Muscle layer of duodenum (tissue), 2 donors: Measurements from ENCODE around the gene KRT3.

ENCODE experiments used
- H3K27ac ChIP-seq: one replicate; pipeline ENCODE4 v1.7.0; 2013; ENCODE audit warnings: mild to moderate bottlenecking, low read length
- H3K27me3 ChIP-seq: one replicate; pipeline ENCODE4 v1.7.0; 2013; ENCODE audit warnings: low read depth, mild to moderate bottlenecking, control low read depth, low read length
- H3K36me3 ChIP-seq, 2 donors: one replicate each; pipeline ENCODE4 v1.7.0; 2013; ENCODE audit warnings: low read length in 2 of 2, control low read depth in 1 of 2, mild to moderate bottlenecking in 1 of 2; ENCODE audit not compliant: insufficient read depth in 2 of 2, control insufficient read depth in 1 of 2
- H3K4me1 ChIP-seq, 2 donors: one replicate each; pipeline ENCODE4 v1.7.0; 2013; ENCODE audit warnings: low read length in 2 of 2, mild to moderate bottlenecking in 2 of 2, control low read depth in 1 of 2, moderate library complexity in 1 of 2; ENCODE audit not compliant: insufficient read depth in 2 of 2, control insufficient read depth in 1 of 2
- H3K4me3 ChIP-seq, 2 donors: one replicate each; pipeline ENCODE4 v1.7.0; 2013; ENCODE audit warnings: low read length in 2 of 2, low read depth in 1 of 2, mild to moderate bottlenecking in 1 of 2
- H3K9me3 ChIP-seq, 2 donors: one replicate each; pipeline ENCODE4 v1.7.0; 2013; ENCODE audit warnings: low read length in 2 of 2, control low read depth in 1 of 2, mild to moderate bottlenecking in 1 of 2; ENCODE audit not compliant: control insufficient read depth in 1 of 2
- donor health status: healthy.

KRT3 gene

DNA sequence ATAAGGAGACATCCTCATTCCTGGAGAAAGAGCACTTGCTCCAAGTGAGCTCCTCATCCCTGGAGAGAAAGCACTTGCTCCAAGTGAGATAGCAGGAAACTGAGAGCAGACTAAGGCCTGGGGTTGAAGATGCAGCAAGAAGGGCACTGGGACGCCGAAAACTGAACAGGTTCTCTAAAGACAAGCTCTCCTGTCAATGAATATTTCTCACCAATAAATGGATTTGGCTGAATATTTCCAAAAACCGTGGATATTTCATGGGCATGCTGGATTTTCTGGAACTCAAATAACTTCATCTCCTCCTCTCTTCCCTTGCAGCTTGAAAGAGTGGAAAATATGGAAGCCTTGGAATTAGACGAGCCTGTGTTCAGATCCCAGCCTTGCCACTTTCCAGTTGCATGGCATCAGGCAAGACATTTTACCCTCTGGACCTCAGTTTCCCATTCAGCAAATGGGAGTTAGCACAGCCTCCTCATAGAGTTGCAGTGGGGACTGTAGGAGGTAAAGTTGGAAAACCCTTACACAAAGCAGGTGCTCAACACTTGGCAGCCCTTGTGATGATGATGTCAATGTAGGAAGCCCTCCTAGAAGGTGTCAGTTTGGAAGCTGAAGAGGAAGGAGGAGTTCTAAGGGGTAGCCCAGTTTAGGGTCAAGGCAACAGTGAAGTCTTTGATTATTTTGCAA is 14.4 kb downstream of the KRT3 start:
- H3K4me1 ChIP-seq = no peaks in the 10 kb centered on the region
- H3K9me3 ChIP-seq = no peaks in the 10 kb centered on the region
- H3K4me3 ChIP-seq = no peak overlapping the region
- H3K27me3 ChIP-seq = no peaks in the 10 kb centered on the region
- no peak overlapping the region for H3K27ac ChIP-seq
- no peaks in the 10 kb centered on the region for H3K36me3 ChIP-seq

DNA sequence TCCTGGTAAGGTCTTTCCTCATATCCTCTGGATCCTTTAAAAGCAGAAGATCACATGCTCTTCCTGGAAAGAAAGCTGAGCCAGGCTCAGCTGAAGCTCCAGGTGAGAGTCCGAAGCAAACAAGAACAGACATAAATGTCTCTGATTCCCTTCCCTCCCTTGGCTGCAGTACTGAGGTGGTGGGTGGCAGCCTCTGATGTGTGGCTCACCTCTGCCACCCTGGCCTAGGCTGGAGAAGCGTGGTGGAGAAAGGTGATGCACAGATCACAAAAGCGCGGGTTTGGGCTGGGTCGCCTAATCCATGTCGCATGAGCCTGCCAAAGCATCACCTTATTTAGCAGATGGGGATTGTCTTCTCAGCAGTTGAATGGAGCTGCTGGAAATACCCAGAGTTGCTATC is 16.0 kb downstream of the KRT3 start:
- Histone ChIP-seq H3K4me1 (no peaks in the 10 kb centered on the region), H3K27ac (no peak overlapping the region), H3K27me3 (no peaks in the 10 kb centered on the region), H3K4me3 (no peak overlapping the region), H3K9me3 (no peaks in the 10 kb centered on the region), H3K36me3 (no peaks in the 10 kb centered on the region)

DNA sequence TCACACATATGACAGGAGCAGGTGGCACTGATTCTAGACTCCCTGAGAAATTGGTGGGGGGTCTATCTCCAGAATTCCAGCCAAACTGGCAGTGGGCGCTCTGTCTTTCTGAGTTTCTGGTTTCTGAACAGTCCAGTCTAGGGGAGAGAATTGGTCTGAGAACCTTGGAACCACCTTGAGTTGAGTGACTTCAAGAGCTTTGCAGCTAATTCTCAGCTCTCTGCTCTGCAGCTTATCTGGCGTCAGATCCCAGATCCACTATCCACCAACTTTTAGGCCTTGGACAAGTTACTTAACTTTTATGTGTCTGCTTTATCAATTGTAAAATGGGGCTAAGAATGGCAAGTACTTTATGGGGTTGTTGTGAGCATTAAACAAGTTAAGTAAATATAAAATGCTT is 17.1 kb downstream of the KRT3 start:
- Histone ChIP-seq H3K4me3 (no peak overlapping the region), H3K36me3 (no peaks in the 10 kb centered on the region), H3K27ac (no peak overlapping the region), H3K9me3 (no peaks in the 10 kb centered on the region), H3K27me3 (no peaks in the 10 kb centered on the region), H3K4me1 (no peaks in the 10 kb centered on the region)

DNA sequence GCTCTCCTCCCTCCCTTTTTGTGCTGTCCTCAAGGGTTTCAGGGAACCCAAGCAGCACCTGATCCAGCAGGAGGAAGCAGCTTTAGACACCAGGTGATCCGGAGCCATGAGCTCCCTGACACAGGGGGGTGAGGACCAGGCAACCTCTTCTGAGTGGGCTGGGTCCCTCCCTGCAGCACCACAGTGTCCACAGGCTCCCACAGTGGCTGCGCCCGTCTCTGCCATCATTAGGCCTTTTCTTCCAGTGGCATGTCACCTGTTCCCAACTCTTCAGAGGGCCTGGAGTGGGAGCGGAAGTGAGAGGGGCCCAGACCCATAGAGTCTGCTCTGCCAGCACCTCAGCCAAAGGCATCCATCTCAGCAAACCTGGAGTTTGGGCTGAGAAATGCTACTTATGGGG is 18.4 kb downstream of the KRT3 start:
- H3K4me1 ChIP-seq = no peaks in the 10 kb centered on the region
- no peaks in the 10 kb centered on the region for H3K36me3 ChIP-seq
- no peak overlapping the region for H3K4me3 ChIP-seq
- H3K27ac ChIP-seq = no peak overlapping the region
- H3K9me3 ChIP-seq = no peaks in the 10 kb centered on the region
- H3K27me3 ChIP-seq = no peaks in the 10 kb centered on the region

DNA sequence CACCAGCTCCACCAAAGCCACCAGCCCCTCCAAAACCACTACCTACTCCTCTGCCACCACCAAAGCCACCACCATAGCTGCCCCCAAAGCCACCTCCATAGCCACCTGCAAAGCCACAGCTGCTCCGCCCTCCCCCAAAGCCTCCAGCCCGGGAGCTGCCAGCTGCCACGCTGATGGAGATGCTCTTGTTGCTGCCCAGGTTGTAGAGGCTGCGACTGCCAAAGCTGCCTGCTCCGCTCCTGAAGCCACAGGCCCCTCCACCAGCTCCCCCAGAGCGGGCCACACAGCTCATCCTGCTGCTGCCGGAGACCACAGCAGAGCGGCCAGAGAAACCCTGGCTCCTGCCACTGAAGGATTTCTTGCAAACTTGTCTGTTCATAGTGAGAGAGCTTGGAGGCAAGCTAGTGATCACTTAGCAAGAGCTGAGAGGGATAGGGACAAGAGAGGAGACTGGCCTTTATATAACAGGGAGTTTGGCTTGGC is 19.0 kb downstream of the KRT3 start, which contains the start of gene KRT76:
Gene KRT76, minus strand, starts transcription at position 433 of the 483 bp plus-strand sequence. Its CDS starts 54 bp downstream, at position 379.
- no peaks in the 10 kb centered on the region for H3K36me3 ChIP-seq
- no peak within 1 kb of the TSS for H3K4me3 ChIP-seq
- H3K9me3 ChIP-seq = no peaks in the 10 kb centered on the region
- no peaks in the 10 kb centered on the region for H3K27me3 ChIP-seq
- H3K4me1 ChIP-seq = no peaks in the 10 kb centered on the region
- no peak within 1 kb of the TSS for H3K27ac ChIP-seq

DNA sequence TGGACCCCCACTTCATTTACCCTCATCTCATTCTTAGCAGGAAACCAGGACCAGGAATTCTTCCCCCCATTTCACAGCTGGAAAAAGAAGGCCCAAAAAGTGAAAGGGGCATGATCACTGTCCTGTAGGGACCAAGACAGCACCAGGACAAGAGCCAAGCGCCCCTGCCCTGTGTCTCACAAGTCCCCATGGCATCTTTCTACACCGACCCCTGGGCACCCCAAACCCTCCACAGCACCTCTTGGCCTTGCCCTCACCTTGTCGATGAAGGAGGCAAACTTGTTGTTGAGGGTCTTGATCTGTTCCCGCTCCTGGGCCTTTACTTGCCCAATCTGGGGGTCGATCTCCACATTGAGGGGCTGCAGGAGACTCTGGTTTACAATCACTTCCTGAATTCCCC is 19.5 kb downstream of the KRT3 start:
- no peaks in the 10 kb centered on the region for H3K27me3 ChIP-seq
- H3K36me3 ChIP-seq = no peaks in the 10 kb centered on the region
- H3K4me1 ChIP-seq = no peaks in the 10 kb centered on the region
- no peak overlapping the region for H3K27ac ChIP-seq
- no peaks in the 10 kb centered on the region for H3K9me3 ChIP-seq
- no peak overlapping the region for H3K4me3 ChIP-seq

DNA sequence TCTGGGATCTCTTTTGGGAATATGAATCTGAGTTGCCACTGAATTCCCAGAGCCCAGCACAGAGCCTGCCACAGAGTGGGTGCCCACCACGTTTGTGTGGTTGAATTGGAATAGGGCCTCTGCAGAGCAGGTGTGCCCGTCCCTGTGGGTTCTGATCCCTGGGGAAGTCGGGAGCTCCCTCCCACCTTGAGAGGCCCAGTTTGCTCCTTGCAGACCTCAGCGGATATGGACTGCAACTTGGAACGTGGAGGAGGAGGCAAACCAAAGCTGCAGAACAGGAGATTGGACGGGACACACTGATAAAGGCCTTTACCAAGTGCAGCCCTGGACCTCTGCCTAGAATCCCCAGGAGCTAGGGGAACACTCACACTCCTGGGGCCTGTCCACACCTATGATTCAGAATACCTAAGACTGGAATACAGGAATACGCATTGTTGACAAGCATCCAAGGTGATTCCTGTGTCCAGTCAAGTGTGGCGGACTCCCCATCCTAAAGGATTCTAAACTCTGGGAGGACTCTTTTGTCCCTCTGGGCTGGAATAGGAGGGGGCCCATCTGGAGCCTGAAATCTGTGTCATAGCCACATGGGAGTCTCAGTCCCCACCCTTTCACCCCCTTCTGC is 21.2 kb downstream of the KRT3 start:
- no peaks in the 10 kb centered on the region for H3K36me3 ChIP-seq
- no peaks in the 10 kb centered on the region for H3K9me3 ChIP-seq
- H3K4me3 ChIP-seq = no peak overlapping the region
- no peaks in the 10 kb centered on the region for H3K4me1 ChIP-seq
- no peak overlapping the region for H3K27ac ChIP-seq
- H3K27me3 ChIP-seq = no peaks in the 10 kb centered on the region

DNA sequence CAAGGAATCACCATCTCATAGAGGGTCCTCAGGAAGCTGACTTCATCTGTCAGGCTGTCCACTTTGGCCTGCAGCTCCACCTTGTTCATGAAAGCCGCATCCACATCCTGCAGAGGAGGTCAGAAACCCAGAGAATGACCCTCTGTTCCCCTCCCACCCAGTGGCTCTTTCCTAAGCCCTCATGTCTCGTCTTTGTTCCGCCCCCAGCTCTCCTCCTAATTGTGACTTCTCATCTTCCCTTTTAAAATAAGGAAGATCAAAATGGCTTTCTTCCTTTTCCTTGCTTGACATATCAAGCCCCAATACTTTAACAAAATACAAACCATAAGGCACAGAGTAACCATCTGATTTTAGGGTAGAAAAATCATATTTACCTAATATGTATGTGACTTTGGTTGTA is 23.1 kb downstream of the KRT3 start:
- Histone ChIP-seq H3K9me3 (no peaks in the 10 kb centered on the region), H3K36me3 (no peaks in the 10 kb centered on the region), H3K4me3 (no peak overlapping the region), H3K4me1 (no peaks in the 10 kb centered on the region), H3K27me3 (no peaks in the 10 kb centered on the region), H3K27ac (no peak overlapping the region)

DNA sequence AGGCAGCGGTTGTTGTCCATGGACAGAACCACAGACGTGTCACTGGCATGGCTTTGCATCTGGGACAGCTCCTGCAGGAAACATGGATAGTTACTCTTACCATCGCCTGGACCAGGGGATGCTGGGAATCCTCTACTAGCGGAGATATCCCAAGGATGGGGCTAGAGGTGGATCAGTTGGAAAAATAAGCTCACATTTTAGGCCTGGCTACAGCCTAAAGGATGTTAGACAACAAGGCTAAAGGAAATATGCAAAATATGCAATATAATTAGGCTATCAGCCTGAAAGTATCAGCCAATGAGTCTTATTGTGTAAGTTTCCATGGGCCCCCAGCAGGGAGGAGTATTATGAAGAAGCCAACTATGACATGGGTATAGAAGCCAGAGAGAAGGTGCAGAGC is 23.7 kb downstream of the KRT3 start:
- H3K4me1 ChIP-seq = no peaks in the 10 kb centered on the region
- H3K36me3 ChIP-seq = no peaks in the 10 kb centered on the region
- no peak overlapping the region for H3K27ac ChIP-seq
- H3K9me3 ChIP-seq = no peaks in the 10 kb centered on the region
- no peaks in the 10 kb centered on the region for H3K27me3 ChIP-seq
- H3K4me3 ChIP-seq = no peak overlapping the region

DNA sequence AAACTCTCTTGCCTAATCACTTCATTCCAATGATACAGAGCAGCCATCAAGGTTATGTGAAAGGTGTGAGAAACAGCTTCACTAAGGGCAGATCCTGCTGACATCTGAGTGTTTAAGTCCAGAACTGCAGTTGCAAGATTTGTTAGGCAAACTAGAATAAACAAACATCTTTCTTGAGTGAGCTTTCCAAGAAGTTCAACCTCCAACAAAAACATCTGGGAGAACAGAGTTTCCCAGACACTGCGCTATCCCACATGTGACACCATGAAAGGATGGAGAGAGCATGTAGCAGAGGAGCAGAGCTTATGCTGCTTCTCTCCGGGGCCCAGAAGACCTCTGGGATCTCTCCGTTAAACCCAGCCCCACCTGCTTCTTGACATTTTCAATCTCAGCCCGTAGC is 24.4 kb downstream of the KRT3 start:
- Histone ChIP-seq H3K36me3 (no peaks in the 10 kb centered on the region), H3K4me3 (no peak overlapping the region)

DNA sequence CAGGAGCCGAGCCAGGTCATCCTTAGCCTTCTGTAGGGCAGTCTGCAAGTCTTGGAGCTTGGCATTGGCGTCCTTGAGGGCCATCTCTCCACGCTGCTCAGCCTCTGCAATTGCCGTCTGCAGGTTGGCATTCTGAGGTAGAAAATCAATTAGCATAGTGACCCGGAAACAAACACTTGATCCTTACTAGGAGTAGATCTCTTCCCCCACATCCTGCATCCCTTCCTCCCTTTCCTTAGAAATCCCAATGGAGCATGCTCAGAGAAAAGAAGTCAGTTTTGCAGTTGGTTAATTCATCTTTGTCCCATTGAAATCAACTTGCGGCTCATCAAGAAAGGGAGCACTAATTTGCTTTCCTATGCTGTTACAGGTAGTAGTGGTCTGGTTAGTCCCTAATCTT is 24.8 kb downstream of the KRT3 start:
- no peaks in the 10 kb centered on the region for H3K27me3 ChIP-seq

More for the DNA sequence above, 24.4 kb downstream of the KRT3 start:
- H3K4me1 ChIP-seq = no peaks in the 10 kb centered on the region
- H3K9me3 ChIP-seq = no peaks in the 10 kb centered on the region
- H3K27ac ChIP-seq = no peak overlapping the region
- no peaks in the 10 kb centered on the region for H3K27me3 ChIP-seq

DNA sequence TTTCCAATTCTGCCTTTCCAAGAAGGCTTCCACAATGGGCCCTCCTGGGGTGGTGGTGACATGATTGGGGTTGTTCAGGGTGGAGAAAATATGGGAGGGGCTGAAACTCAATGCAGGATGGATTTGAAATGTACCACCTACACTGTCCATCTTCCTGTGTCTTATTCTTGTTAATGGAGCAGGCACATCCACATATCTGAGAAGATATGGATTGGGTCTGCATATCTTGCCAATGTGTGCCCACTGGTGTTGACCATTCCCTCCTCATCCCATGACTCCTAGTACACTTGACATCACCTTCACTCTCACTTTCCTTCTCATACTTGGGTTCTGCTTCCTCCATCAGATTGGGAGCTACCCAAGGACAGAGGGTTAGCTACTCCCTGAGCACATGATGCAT is 26.0 kb downstream of the KRT3 start:
- Histone ChIP-seq H3K4me3 (no peak overlapping the region), H3K27me3 (no peaks in the 10 kb centered on the region), H3K9me3 (no peaks in the 10 kb centered on the region), H3K4me1 (no peaks in the 10 kb centered on the region), H3K36me3 (no peaks in the 10 kb centered on the region), H3K27ac (no peak overlapping the region)

More for the DNA sequence above, 24.8 kb downstream of the KRT3 start:
- H3K9me3 ChIP-seq = no peaks in the 10 kb centered on the region
- no peaks in the 10 kb centered on the region for H3K4me1 ChIP-seq
- H3K4me3 ChIP-seq = no peak overlapping the region
- H3K36me3 ChIP-seq = no peaks in the 10 kb centered on the region
- no peak overlapping the region for H3K27ac ChIP-seq
